GM21515 (cell line): Measurements from ENCODE around the gene SLC49A4.

Source experiments
- ATAC-seq: cut with Tn5 transposase; IDR thresholded peaks from one replicate; pipeline ENCODE4 v1.9.1; 2021; ENCODE audit not compliant: unreplicated experiment

The SLC49A4 gene

GRCh38 chr3:122928396-122929187 is 133.7 kb downstream of the SLC49A4 start:
- no peak for ATAC-seq

DNA sequence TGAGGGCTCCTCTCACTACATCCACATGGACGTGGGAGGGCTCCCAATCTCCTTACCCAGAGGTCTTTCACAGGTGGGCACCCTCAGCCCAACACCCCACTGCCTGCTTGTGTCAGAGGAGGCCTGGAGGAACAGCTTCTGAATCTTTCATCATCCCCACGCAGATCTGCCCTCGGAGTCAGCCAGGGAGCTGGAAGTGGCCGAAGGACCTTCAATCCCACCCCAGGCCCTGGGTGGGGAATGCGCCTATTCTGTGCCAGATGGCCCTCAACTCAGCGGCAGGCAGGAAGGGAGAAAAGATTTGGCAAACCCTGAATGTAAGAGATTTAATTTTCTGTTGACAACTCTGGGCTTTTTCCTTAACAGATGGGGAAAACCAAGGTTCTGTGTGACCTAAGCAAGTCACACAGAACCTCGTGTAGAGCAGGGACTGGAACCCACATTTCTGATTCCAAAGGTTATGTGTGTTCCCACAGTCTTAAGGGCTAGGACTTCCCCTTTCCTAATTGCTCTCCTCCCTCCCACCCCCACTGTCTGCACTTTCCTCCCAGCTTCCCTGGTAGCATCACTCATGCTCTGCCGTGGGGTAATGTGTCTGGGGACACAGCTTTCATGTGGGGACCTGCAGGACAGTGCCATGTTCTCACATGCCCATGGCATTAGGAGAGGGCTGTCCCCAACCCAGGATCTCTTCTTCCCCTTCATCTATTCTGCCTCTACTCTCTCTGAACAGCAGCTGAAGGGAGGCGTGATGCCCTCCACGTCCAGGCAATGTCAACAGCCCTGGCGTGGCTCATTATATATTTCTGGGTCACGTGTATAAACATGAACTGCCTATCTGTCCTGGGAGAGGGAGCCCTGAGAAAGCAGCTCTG is 134.6 kb downstream of the SLC49A4 start:
- no peak for ATAC-seq

- ATAC-seq = no peak
These were observed 135.5 kb downstream of the SLC49A4 start for GRCh38 chr3:122930063-122930997.
